HepG2 (cell line): ENCODE measurements around the gene TMEM139. TPM values are rescaled to one million over a fixed set of nuclear protein-coding genes. Genes with fewer than 3 reads are reported as not detected.

Source experiments
- ATAC-seq: fragments of 200-7000 bp; cut with Tn5 transposase; 3 replicates; pipeline ENCODE4 v1.9.1; 2020; ENCODE audit warnings: mild to moderate bottlenecking, moderate library complexity
- BruUV-seq: library from RNA; stranded (reverse); fragments of 400-500 nt; replicated peaks from 2 replicates; lab custom pipeline; 2021; lab: Mats Ljungman, UMichigan
- CTCF ChIA-PET: fragments of 300-600 bp; formaldehyde crosslinking; extraction: SDS; loops from one replicate; lab custom pipeline; 2021; ENCODE audit warnings: low total read pairs, inconsistent platforms, low intra/inter-chr PET ratio; lab: Yijun Ruan, JAX
- POLR2A ChIA-PET: fragments of 350-600 bp; sonication (Branson Sonifier 250); formaldehyde crosslinking; loops from one replicate; lab custom pipeline; 2020; ENCODE audit warnings: antibody characterized with exemption, inconsistent platforms; lab: Yijun Ruan, JAX
- DNase-seq: peaks from one replicate; pipeline ENCODE4 v3.0.0-alpha.2; 2015; ENCODE audit warnings: low spot score
- FAIRE-seq: peaks from 3 replicates; lab custom pipeline; 2011; peaks lifted over from hg19 to GRCh38; lab: Jason Lieb, UNC
- H2AFZ ChIP-seq: one replicate; pipeline ENCODE4 v1.6.1; 2011; ENCODE audit warnings: low read length, inconsistent platforms
- H3K27ac ChIP-seq: fragments of 300-600 bp; 3 replicates; pipeline ENCODE4 v1.8.0; 2011; ENCODE audit warnings: mixed run types, mild to moderate bottlenecking, mixed read lengths, low read length, inconsistent platforms; ENCODE audit not compliant: insufficient read depth; ENCODE audit errors: extremely low read length
- H3K27me3 ChIP-seq, 2 experiments: fragments of 200-600 bp in 1 of 2; 2 replicates in 1 of 2; 3 replicates in 1 of 2; pipeline versions ENCODE4 v1.6.0 to v1.8.0; 2011; ENCODE audit warnings: low read length in 2 of 2, mild to moderate bottlenecking in 2 of 2, moderate library complexity in 2 of 2, inconsistent platforms in 1 of 2; ENCODE audit not compliant: insufficient read depth in 2 of 2, control insufficient read depth in 1 of 2
- H3K36me3 ChIP-seq, 2 experiments: fragments of 200-600 bp in 1 of 2; replicated peaks in 1 of 2; 2 replicates in 1 of 2; 3 replicates in 1 of 2; pipeline versions ENCODE4 v1.5.1 to v1.8.0; 2011; ENCODE audit warnings: low read length in 2 of 2, inconsistent platforms in 1 of 2; ENCODE audit not compliant: insufficient read depth in 2 of 2, control insufficient read depth in 1 of 2
- H3K4me1 ChIP-seq: 2 replicates; pipeline ENCODE4 v1.5.1; 2012; ENCODE audit warnings: low read length, inconsistent platforms; ENCODE audit not compliant: insufficient read depth
- H3K4me2 ChIP-seq: 2 replicates; pipeline ENCODE4 v1.6.0; 2011; ENCODE audit warnings: low read depth, low read length, inconsistent platforms
- H3K4me3 ChIP-seq, 3 experiments: fragments of 200-600 bp in 1 of 3; sonication (generic), shearing (Covaris generic) in 1 of 3; replicated peaks in 1 of 3; 2 replicates each; pipeline ENCODE4 v1.5.1; 2011 to 2016; ENCODE audit warnings: low read length in 3 of 3, inconsistent platforms in 2 of 3, low read depth in 2 of 3, mild to moderate bottlenecking in 2 of 3, control low read depth in 1 of 3, mixed read lengths in 1 of 3; ENCODE audit not compliant: insufficient read depth in 1 of 3
- H3K79me2 ChIP-seq: one replicate; pipeline ENCODE4 v1.6.1; 2011; ENCODE audit warnings: low read length, inconsistent platforms; ENCODE audit not compliant: insufficient read depth
- H3K9ac ChIP-seq: 2 replicates; pipeline ENCODE4 v1.6.0; 2011; ENCODE audit warnings: mild to moderate bottlenecking, low read depth, low read length, inconsistent platforms; ENCODE audit not compliant: insufficient read depth
- H3K9me3 ChIP-seq: 2 replicates; pipeline ENCODE4 v1.5.1; 2012; ENCODE audit warnings: mild to moderate bottlenecking, low read length
- H4K20me1 ChIP-seq: 2 replicates; pipeline ENCODE4 v1.6.0; 2011; ENCODE audit warnings: inconsistent platforms, mild to moderate bottlenecking, low read length, moderate library complexity; ENCODE audit not compliant: insufficient read depth
- ARHGAP35 ChIP-seq: sonication (generic); formaldehyde crosslinking; IDR thresholded peaks from 2 replicates; pipeline ENCODE4 v1.9.0; 2022; ENCODE audit warnings: mild to moderate bottlenecking, inconsistent platforms, moderate library complexity, missing genetic modification reagents, borderline replicate concordance
- ATF6 ChIP-seq: sonication (generic); formaldehyde crosslinking; conservative IDR thresholded peaks from 2 replicates; pipeline ENCODE4 v1.4.0; 2020; ENCODE audit warnings: missing genetic modification reagents
- HDAC1 ChIP-seq: sonication (generic); formaldehyde crosslinking; IDR thresholded peaks from 2 replicates; pipeline ENCODE4 v1.5.1; 2020; ENCODE audit warnings: mild to moderate bottlenecking, missing genetic modification reagents
- HNRNPH1 ChIP-seq: fragments of 200-400 bp; formaldehyde crosslinking; optimal IDR thresholded peaks from 2 replicates; pipeline ENCODE3; 2017; ENCODE audit warnings: mild to moderate bottlenecking, low read depth, low read length
- MAFF ChIP-seq: IDR thresholded peaks from 2 replicates; pipeline ENCODE4 v1.6.1; 2011; ENCODE audit warnings: low read depth, low read length, improper control_type of control experiment
- NCOA1 ChIP-seq: sonication (generic); formaldehyde crosslinking; IDR thresholded peaks from 2 replicates; pipeline ENCODE4 v1.9.0; 2021; ENCODE audit warnings: missing genetic modification reagents
- SCMH1 ChIP-seq: sonication (generic); formaldehyde crosslinking; IDR thresholded peaks from 2 replicates; pipeline ENCODE4 v1.9.0; 2021; ENCODE audit warnings: missing genetic modification reagents, mild to moderate bottlenecking, borderline replicate concordance
- SIX4 ChIP-seq: sonication (generic); formaldehyde crosslinking; IDR thresholded peaks from 2 replicates; pipeline ENCODE4 v1.4.0; 2020; ENCODE audit warnings: missing genetic modification reagents
- SOX6 ChIP-seq, 2 experiments: fragments of 450-650 bp in 1 of 2; sonication (generic) in 1 of 2; formaldehyde crosslinking in 1 of 2; IDR thresholded peaks; 2 replicates each; pipeline versions ENCODE4 v1.4.0 to v1.6.1; 2017 to 2020; ENCODE audit warnings: antibody characterized with exemption in 1 of 2, mild to moderate bottlenecking in 1 of 2, missing genetic modification reagents in 1 of 2
- SRSF1 ChIP-seq: fragments of 200-400 bp; formaldehyde crosslinking; optimal IDR thresholded peaks from 2 replicates; pipeline ENCODE3; 2017; ENCODE audit warnings: mild to moderate bottlenecking, low read depth, low read length, moderate library complexity
- SYNCRIP ChIP-seq: fragments of 200-400 bp; formaldehyde crosslinking; IDR thresholded peaks from 2 replicates; pipeline ENCODE4 v1.6.1; 2018; ENCODE audit warnings: mild to moderate bottlenecking, low read depth, low read length; ENCODE audit not compliant: insufficient read depth
- TCF7 ChIP-seq: sonication (generic); IDR thresholded peaks from 2 replicates; pipeline ENCODE4 v1.6.1; 2016; ENCODE audit warnings: antibody characterized with exemption, low read depth
- ZBTB42 ChIP-seq: sonication (generic); formaldehyde crosslinking; IDR thresholded peaks from 2 replicates; pipeline ENCODE4 v1.5.0; 2020; ENCODE audit warnings: mild to moderate bottlenecking, missing genetic modification reagents
- ZNF713 ChIP-seq: sonication (generic); formaldehyde crosslinking; IDR thresholded peaks from 2 replicates; pipeline ENCODE4 v1.4.0; 2020; ENCODE audit warnings: mild to moderate bottlenecking, missing genetic modification reagents
- ZNF770 ChIP-seq: sonication (generic); formaldehyde crosslinking; IDR thresholded peaks from 2 replicates; pipeline ENCODE4 v1.5.0; 2020; ENCODE audit warnings: mild to moderate bottlenecking, missing genetic modification reagents
- ZNF788 ChIP-seq: sonication (generic); formaldehyde crosslinking; IDR thresholded peaks from 2 replicates; pipeline ENCODE4 v1.5.0; 2020; ENCODE audit warnings: mild to moderate bottlenecking, missing genetic modification reagents, borderline replicate concordance
- ZNF841 ChIP-seq: sonication (generic); formaldehyde crosslinking; IDR thresholded peaks from 2 replicates; pipeline ENCODE4 v1.8.1; 2023; ENCODE audit warnings: missing genetic modification reagents, borderline replicate concordance
- WGBS: methylation state at CpG from one replicate; pipeline ENCODE4 v1.1.6; 2017; ENCODE audit warnings: low lambda C conversion rate; 5-methylcytosine and 5-hydroxymethylcytosine counted together
- in situ Hi-C: cut with HindIII; loops from 2 replicates; pipeline ENCODE4 v1.10.0; 2017; ENCODE audit warnings: low pct_unique_long_range_greater_than_20kb; ENCODE audit not compliant: extremely low pct_ligation_motif_present
- intact Hi-C: fragments of 100-400 bp; cut with micrococcal nuclease; formaldehyde crosslinking; loops from one replicate; pipeline ENCODE4 v1.10.0; 2022; ENCODE audit not compliant: unreplicated experiment
- polyA plus RNA-seq, 8 experiments: library from polyadenylated mRNA; depleted of rRNA in 3 of 8; stranded (reverse) in 7 of 8; unstranded in 1 of 8; fragments of >200 nt; fragmentation: Illumina TruSeq in 4 of 8; extraction: Trizol in 4 of 8; gene quantifications; 2 replicates each; pipeline versions ENCODE4 v1.2.1 to v1.2.3, GENCODE V29; 2011 to 2016; ENCODE audit warnings: low read depth in 4 of 8, missing spikeins in 1 of 8, mixed read lengths in 1 of 8; ENCODE audit not compliant: insufficient read depth in 1 of 8
- total RNA-seq, 5 experiments: library from RNA; depleted of rRNA; stranded (reverse); fragments of >200 nt; fragmentation: Illumina TruSeq; extraction: Trizol; gene quantifications; 2 replicates each; pipeline ENCODE4 v1.2.3, GENCODE V29; 2016; ENCODE audit warnings: low read depth in 1 of 5
- TF ChIP-seq, protein P1 (sequence below): sonication (generic); formaldehyde crosslinking; IDR thresholded peaks from 2 replicates; pipeline ENCODE4 v1.5.1; 2020; ENCODE audit warnings: missing genetic modification reagents, mild to moderate bottlenecking, borderline replicate concordance

Gene TMEM139
- total and polyA plus RNA-seq, 2 of the 13 experiments (the other 11 are each of a cell fraction or from before 2014, with no cell fraction given), result 7.9 to 14.0 TPM

DNA sequence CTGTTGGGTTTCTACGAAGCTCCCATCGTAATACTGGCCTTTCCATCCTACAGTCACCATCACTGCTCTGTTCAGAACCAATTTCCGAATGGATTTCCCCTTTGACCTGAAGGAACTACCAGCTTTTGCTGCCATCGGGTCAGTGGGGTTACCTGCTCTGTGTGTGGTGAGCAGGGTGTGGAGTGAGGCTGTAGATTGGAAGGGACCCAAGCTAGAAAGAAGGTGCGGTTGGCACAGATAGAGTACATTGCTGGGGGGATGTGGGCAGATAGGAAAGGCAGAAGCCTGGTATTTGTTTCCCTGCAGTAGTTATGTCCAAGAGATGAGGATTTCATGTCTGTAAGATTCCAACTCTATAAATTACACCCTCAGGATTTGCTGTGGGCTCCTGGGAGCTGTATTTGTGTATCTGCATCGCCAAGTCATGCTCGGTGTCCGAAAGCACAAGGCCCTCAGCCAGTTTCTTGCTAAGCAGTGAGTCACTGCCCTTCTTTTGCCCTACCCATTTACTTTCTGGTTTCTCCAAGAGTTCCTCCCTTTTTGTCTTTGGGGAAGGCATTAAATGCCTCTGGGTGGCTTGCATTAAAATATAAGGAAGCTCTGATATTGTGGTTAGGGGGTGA lies 46.5 kb downstream of the TMEM139 start:
- DNase-seq (no peak), ATAC-seq (no peak), FAIRE-seq (no peak)
- 66% methylated on average over 8 of the region's 8 CpGs for WGBS
- H3K27me3 ChIP-seq, result no peaks in the 10 kb centered on the region
- H3K36me3 ChIP-seq, result no peaks in the 10 kb centered on the region
- no peak overlapping the region for H3K9ac ChIP-seq
- H2AFZ ChIP-seq, result no peak overlapping the region
- H3K9me3 ChIP-seq, result no peaks in the 10 kb centered on the region
- H4K20me1 ChIP-seq, result no peaks in the 10 kb centered on the region
- H3K4me2 ChIP-seq, result no peak overlapping the region
- no peak overlapping the region for H3K4me3 ChIP-seq
- no peak overlapping the region for H3K27ac ChIP-seq
- CTCF ChIA-PET, result no interaction called here
- H3K79me2 ChIP-seq, result no peaks in the 10 kb centered on the region
- BruUV-seq, result no TSS peak
- H3K4me1 ChIP-seq, result no peaks in the 10 kb centered on the region
- intact Hi-C loops (no loop called here), in situ Hi-C loops (no loop called here)
- POLR2A ChIA-PET, result no interaction called here
- TF ChIP-seq, protein P1, sequence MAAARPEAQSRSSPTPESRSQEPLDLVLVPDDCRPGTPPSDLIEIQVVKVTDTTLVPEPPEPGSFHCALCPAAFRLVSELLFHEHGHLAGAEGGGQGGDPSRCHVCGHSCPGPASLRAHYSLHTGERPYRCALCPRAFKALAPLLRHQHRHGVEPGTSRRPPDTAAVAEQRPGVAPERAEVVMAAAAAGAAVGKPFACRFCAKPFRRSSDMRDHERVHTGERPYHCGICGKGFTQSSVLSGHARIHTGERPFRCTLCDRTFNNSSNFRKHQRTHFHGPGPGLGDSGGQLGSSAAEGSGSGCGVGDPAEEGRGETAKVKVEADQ, result no peak
- TF ChIP-seq SIX4 (no peak), SOX6 (IDR thresholded peaks at IDR 0.05) (no peak), SOX6 (CRISPR knock-in tag; IDR thresholded peaks at IDR 0.05) (no peak), SRSF1 (no peak), ATF6 (CRISPR knock-in tag) (no peak), NCOA1 (CRISPR knock-in tag) (no peak), ZNF713 (CRISPR knock-in tag) (no peak), ZNF788 (CRISPR knock-in tag) (no peak), HNRNPH1 (no peak), ARHGAP35 (CRISPR knock-in tag) (no peak), ZBTB42 (no peak), ZNF841 (CRISPR knock-in tag) (no peak), ZNF770 (CRISPR knock-in tag) (no peak), SCMH1 (no peak), HDAC1 (CRISPR knock-in tag) (no peak), MAFF (no peak), TCF7 (no peak), SYNCRIP (no peak)
